ENCODE results near the gene AMY2B. TPM values are rescaled to one million over a fixed set of nuclear protein-coding genes. Genes with fewer than 3 reads are reported as not detected.

The AMY2B gene
- total RNA-seq, result 10 to 100 TPM; 11.3 to 12.1 TPM

DNA sequence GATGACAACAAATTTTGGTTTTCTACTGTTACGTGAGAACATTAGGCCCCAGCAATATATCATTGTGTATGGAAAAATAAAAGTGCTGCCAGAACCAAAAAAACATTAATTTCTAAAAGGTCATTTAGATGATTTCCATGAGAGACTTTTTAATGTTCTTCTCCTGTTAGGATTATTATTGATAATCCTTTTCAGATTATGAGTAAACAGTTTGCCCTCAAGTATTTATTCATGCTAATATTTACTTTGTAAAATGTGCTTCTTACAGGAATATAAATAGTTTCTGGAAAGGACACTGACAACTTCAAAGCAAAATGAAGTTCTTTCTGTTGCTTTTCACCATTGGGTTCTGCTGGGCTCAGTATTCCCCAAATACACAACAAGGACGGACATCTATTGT is at the start of gene AMY2B:
Gene AMY2B (plus strand): TSS at position 301 of the 400 bp plus-strand sequence. CDS start 14 bp downstream, at position 315.

DNA sequence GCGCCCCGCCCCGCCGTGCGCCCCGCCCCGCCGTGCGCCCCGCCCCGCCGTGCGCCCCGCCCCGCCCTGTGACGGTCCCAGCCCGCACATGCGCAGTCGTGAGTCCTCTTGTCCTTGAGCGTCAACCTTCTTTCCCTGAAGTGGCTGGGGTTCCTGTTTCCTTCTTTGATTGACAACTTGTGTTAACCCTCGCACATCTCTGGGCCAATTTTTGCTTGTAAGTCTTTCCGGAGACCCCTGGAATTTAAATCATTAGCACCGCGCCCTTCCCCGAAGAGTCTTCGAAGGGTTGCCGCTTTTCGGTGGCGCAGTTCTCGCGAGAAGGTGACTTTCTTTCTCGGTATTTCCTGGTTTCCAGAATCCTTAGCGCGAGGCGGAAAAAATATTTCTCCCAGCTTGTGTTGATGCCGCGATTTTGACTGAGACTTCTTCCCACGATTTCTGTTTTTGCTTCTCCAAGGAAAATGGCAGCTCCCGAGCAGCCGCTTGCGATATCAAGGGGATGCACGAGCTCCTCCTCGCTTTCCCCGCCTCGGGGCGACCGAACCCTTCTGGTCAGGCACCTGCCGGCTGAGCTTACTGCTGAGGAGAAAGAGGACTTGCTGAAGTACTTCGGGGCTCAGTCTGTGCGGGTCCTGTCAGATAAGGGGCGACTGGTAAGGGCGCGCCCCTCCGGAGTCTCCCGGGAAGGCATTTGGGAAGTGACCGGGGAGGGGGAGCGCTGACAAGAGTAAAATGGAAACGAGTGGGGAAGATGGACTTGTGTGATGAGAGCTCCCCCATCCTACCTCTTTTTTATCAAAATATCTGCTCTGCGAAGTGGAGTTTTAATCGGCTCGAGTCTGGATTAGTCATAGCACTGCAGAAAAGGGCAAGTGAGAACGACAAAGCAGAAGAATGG is 45.5 kb upstream of the AMY2B start, which contains the start of gene RNPC3:
Gene RNPC3 (plus strand): TSS at position 93 of the 901 bp plus-strand sequence. CDS start 372 bp downstream, at position 465.

DNA sequence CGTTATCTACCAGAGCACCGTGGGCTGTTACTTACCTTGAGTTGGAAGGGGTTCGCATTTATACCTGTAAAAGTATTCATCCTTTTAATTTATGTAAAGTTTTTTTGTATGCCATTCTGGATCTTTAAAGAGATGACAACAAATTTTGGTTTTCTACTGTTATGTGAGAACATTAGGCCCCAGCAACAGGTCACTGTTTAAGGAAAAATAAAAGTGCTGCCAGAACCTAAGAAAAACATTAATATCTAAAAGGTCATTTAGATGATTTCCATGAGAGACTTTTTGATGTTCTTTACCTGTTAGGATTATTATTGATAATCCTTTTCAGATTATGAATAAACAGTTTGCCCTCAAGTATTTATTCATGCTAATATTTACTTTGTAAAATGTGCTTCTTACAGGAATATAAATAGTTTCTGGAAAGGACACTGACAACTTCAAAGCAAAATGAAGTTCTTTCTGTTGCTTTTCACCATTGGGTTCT is 45.6 kb downstream of the AMY2B start, which contains the start of gene AMY2A:
Gene AMY2A (plus strand): TSS at position 434 of the 484 bp plus-strand sequence. CDS start 14 bp downstream, at position 448.

Other genes with a start within 250 kb of the AMY2B start
- gene RNPC3, start 45.9 kb upstream of the AMY2B start, total RNA-seq, result 10 to 100 TPM; 28.9 to 34.3 TPM
- gene AMY2A, start 45.8 kb downstream of the AMY2B start, total RNA-seq, result not detected
- gene AMY1A, start 84.2 kb downstream of the AMY2B start, total RNA-seq, result not detected
- not detected for gene AMY1B, start 124.6 kb downstream of the AMY2B start, total RNA-seq
- gene AMY1C, start 178.3 kb downstream of the AMY2B start, total RNA-seq, result not detected